ENCODE measurements around the gene ESYT2. TPM values are rescaled to one million over a fixed set of nuclear protein-coding genes. Genes with fewer than 3 reads are reported as not detected.
A peak's percentile ranks its signal among the peaks of the same experiment; 100 is the strongest.

The ESYT2 gene
- total RNA-seq, 1 donor from 2014 or later = 60.9 TPM

GRCh38 chr7:158809596-158809995 is 19.7 kb downstream of the ESYT2 start:
- Histone ChIP-seq H3K4me3 (ENCODE audit: insufficient read depth, low read depth, low read length) (no peak overlapping the region), H3K79me2 (ENCODE audit: insufficient read depth, low read length) (peaks cover 83% of the 10 kb centered on the region), H4K20me1 (ENCODE audit: insufficient read depth, low read length) (peaks cover 30% of the 10 kb centered on the region), H3K27ac (ENCODE audit: low read depth, low read length) (no peak overlapping the region), H3K4me1 (ENCODE audit: insufficient read depth, low read length) (peaks cover 4% of the 10 kb centered on the region), H3K4me2 (ENCODE audit: low read length) (no peak overlapping the region), H3K9ac (ENCODE audit: low read length) (no peak overlapping the region), H2AFZ (ENCODE audit: low read depth, low read length) (no peak overlapping the region), H3K9me3 (ENCODE audit: insufficient read depth, low read depth, low read length) (no peaks in the 10 kb centered on the region), H3K27me3 (ENCODE audit: insufficient read depth, low read length) (no peaks in the 10 kb centered on the region), H3K36me3 (ENCODE audit: insufficient read depth, low read length) (no peaks in the 10 kb centered on the region)
- H3K27me3 Mint-ChIP-seq (ENCODE audit: low read depth, unreplicated experiment) = no peaks in the 10 kb centered on the region
- H3K27ac Mint-ChIP-seq (ENCODE audit: unreplicated experiment) = no peak overlapping the region
- H3K4me3 Mint-ChIP-seq (ENCODE audit: unreplicated experiment) = no peak overlapping the region
- no peak for FAIRE-seq
- H3K9me3 Mint-ChIP-seq (ENCODE audit: unreplicated experiment) = no peaks in the 10 kb centered on the region
- no peak for DNase-seq (ENCODE audit: low read depth)
- H3K4me1 Mint-ChIP-seq (ENCODE audit: low read depth, unreplicated experiment) = peaks cover 36% of the 10 kb centered on the region
- peaks cover 16% of the 10 kb centered on the region for H3K36me3 Mint-ChIP-seq (ENCODE audit: low read depth, unreplicated experiment)
- TF ChIP-seq EZH2 (IDR thresholded peaks at IDR 0.05; ENCODE audit: insufficient read depth, low read length) (no peak), CTCF (IDR thresholded peaks at IDR 0.05; ENCODE audit: insufficient read depth, low read depth, low read length) (no peak)

- TF ChIP-seq EZH2 (IDR thresholded peaks at IDR 0.05; ENCODE audit: insufficient read depth, low read length) (no peak), CTCF (IDR thresholded peaks at IDR 0.05; ENCODE audit: insufficient read depth, low read depth, low read length) (no peak)
- no peaks in the 10 kb centered on the region for H3K9me3 Mint-ChIP-seq (ENCODE audit: unreplicated experiment)
- H3K36me3 Mint-ChIP-seq (ENCODE audit: low read depth, unreplicated experiment) = peaks cover 22% of the 10 kb centered on the region
- no peak overlapping the region for H3K4me3 Mint-ChIP-seq (ENCODE audit: unreplicated experiment)
- Histone ChIP-seq H3K4me1 (ENCODE audit: insufficient read depth, low read length) (peaks cover 6% of the 10 kb centered on the region), H3K27ac (ENCODE audit: low read depth, low read length) (no peak overlapping the region), H3K79me2 (ENCODE audit: insufficient read depth, low read length) (peaks cover 84% of the 10 kb centered on the region), H3K9me3 (ENCODE audit: insufficient read depth, low read depth, low read length) (no peaks in the 10 kb centered on the region), H4K20me1 (ENCODE audit: insufficient read depth, low read length) (peaks cover 30% of the 10 kb centered on the region), H3K4me3 (ENCODE audit: insufficient read depth, low read depth, low read length) (no peak overlapping the region), H3K27me3 (ENCODE audit: insufficient read depth, low read length) (no peaks in the 10 kb centered on the region), H3K36me3 (ENCODE audit: insufficient read depth, low read length) (no peaks in the 10 kb centered on the region), H3K9ac (ENCODE audit: low read length) (no peak overlapping the region), H3K4me2 (ENCODE audit: low read length) (no peak overlapping the region), H2AFZ (ENCODE audit: low read depth, low read length) (no peak overlapping the region)
- FAIRE-seq (no peak), DNase-seq (ENCODE audit: low read depth) (no peak)
- H3K27ac Mint-ChIP-seq (ENCODE audit: unreplicated experiment) = peak overlapping the region; percentile 18
- peaks cover 31% of the 10 kb centered on the region for H3K4me1 Mint-ChIP-seq (ENCODE audit: low read depth, unreplicated experiment)
- no peaks in the 10 kb centered on the region for H3K27me3 Mint-ChIP-seq (ENCODE audit: low read depth, unreplicated experiment)
These were observed 21.2 kb downstream of the ESYT2 start for GRCh38 chr7:158808126-158808525.

- FAIRE-seq (no peak), DNase-seq (ENCODE audit: low read depth) (no peak)
- Histone ChIP-seq H3K36me3 (ENCODE audit: insufficient read depth, low read length) (no peaks in the 10 kb centered on the region), H2AFZ (ENCODE audit: low read depth, low read length) (no peak overlapping the region), H3K9ac (ENCODE audit: low read length) (no peak overlapping the region), H3K27ac (ENCODE audit: low read depth, low read length) (no peak overlapping the region), H3K27me3 (ENCODE audit: insufficient read depth, low read length) (no peaks in the 10 kb centered on the region), H3K4me3 (ENCODE audit: insufficient read depth, low read depth, low read length) (no peak overlapping the region), H4K20me1 (ENCODE audit: insufficient read depth, low read length) (peaks cover 16% of the 10 kb centered on the region), H3K79me2 (ENCODE audit: insufficient read depth, low read length) (peaks cover 81% of the 10 kb centered on the region), H3K9me3 (ENCODE audit: insufficient read depth, low read depth, low read length) (no peaks in the 10 kb centered on the region), H3K4me1 (ENCODE audit: insufficient read depth, low read length) (peaks cover 13% of the 10 kb centered on the region), H3K4me2 (ENCODE audit: low read length) (no peak overlapping the region)
- no peak overlapping the region for H3K27ac Mint-ChIP-seq (ENCODE audit: unreplicated experiment)
- no peak overlapping the region for H3K4me3 Mint-ChIP-seq (ENCODE audit: unreplicated experiment)
- no peaks in the 10 kb centered on the region for H3K27me3 Mint-ChIP-seq (ENCODE audit: low read depth, unreplicated experiment)
- peaks cover 24% of the 10 kb centered on the region for H3K36me3 Mint-ChIP-seq (ENCODE audit: low read depth, unreplicated experiment)
- TF ChIP-seq EZH2 (IDR thresholded peaks at IDR 0.05; ENCODE audit: insufficient read depth, low read length) (no peak), CTCF (IDR thresholded peaks at IDR 0.05; ENCODE audit: insufficient read depth, low read depth, low read length) (no peak)
- no peaks in the 10 kb centered on the region for H3K9me3 Mint-ChIP-seq (ENCODE audit: unreplicated experiment)
- H3K4me1 Mint-ChIP-seq (ENCODE audit: low read depth, unreplicated experiment) = peaks cover 34% of the 10 kb centered on the region
These were observed 23.4 kb downstream of the ESYT2 start for GRCh38 chr7:158805937-158806336.

All from astrocyte (in vitro differentiated cells and primary cell).